GM21737 (cell line): ENCODE measurements around the gene EPHA1.

Experiments
- ATAC-seq: cut with Tn5 transposase; IDR thresholded peaks from one replicate; pipeline ENCODE4 v1.9.1; 2021; ENCODE audit warnings: mild to moderate bottlenecking, moderate library complexity; ENCODE audit not compliant: unreplicated experiment

EPHA1 gene

GRCh38 chr7:143352531-143353002 is 56.1 kb downstream of the EPHA1 start:
- ATAC-seq: no peak

GRCh38 chr7:143351574-143351973 is 57.1 kb downstream of the EPHA1 start:
- ATAC-seq: no peak

- no peak for ATAC-seq
Measured at GRCh38 chr7:143351060-143351459, 57.6 kb downstream of the EPHA1 start.

GRCh38 chr7:143347950-143348349 is 60.7 kb downstream of the EPHA1 start:
- no peak for ATAC-seq

- ATAC-seq: no peak
Measured at GRCh38 chr7:143346018-143346417, 62.6 kb downstream of the EPHA1 start.

- ATAC-seq: peak; percentile 83
Measured at GRCh38 chr7:143345428-143345900, 63.2 kb downstream of the EPHA1 start.

- no peak for ATAC-seq
Measured at GRCh38 chr7:143343596-143343995, 65.1 kb downstream of the EPHA1 start.

- ATAC-seq: no peak
Measured at GRCh38 chr7:143341842-143342241, 66.8 kb downstream of the EPHA1 start.
